COR-L47 (cell line): ENCODE measurements around the gene SEC63.

Experiments used
- DNase-seq: peaks from one replicate; lab custom pipeline; 2025; lab: John Stamatoyannopoulos, UW

Gene SEC63

GRCh38 chr6:107819217-107819616, 138.8 kb downstream of the SEC63 start:
- DNase-seq = no peak

GRCh38 chr6:107818272-107818671, 139.7 kb downstream of the SEC63 start:
- no peak for DNase-seq

GRCh38 chr6:107817784-107818183, 140.2 kb downstream of the SEC63 start:
- no peak for DNase-seq
